Stimulated activated CD4-positive, alpha-beta T cell treated with anti-CD3 and anti-CD28 coated beads, TNF-alpha, amount 100 ng/mL, for 1 hour (primary cell): ENCODE data around the gene THADA.
"Not testable (repeated sequence)": the region's sequence is repeated elsewhere in the genome, so short reads cannot be mapped to it uniquely, and the experiment has no call there.

Experiments
- DNase-seq, 3 donors: peaks; one replicate each; pipeline ENCODE4 v3.0.0-alpha.2; 2020; ENCODE audit warnings: low read depth in 3 of 3, low spot score in 1 of 3

Gene THADA

GRCh38 chr2:43305517-43305916 lies 290.3 kb downstream of the THADA start:
- no peak for DNase-seq

DNA sequence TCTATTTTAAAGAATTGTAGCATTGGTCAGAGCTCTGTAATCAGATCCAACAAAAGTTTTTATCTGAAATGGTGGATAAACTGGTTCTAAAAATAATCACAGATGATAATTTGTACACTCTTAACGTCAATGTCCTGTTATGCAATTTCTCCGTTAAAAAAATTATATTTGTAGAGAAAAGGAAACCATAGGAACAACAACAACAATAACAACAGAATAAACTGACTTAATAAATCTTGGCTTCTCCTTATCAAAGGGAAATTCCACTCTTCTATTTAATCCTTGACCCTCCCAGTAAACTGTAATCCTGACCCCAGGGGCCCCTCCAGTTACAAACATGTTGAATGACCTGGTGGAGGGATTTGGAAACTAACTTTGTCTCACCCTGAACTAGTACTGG lies 290.8 kb downstream of the THADA start:
- no peak for DNase-seq

- no peak for DNase-seq
These were observed 291.9 kb downstream of the THADA start for GRCh38 chr2:43303889-43304288.

- DNase-seq = no peak
These were observed 292.8 kb downstream of the THADA start for GRCh38 chr2:43302961-43303494.

- DNase-seq = no peak
These were observed 293.5 kb downstream of the THADA start for GRCh38 chr2:43302182-43302960.

- DNase-seq = no peak
These were observed 294.9 kb downstream of the THADA start for GRCh38 chr2:43300781-43301583.

GRCh38 chr2:43300222-43300621 lies 295.6 kb downstream of the THADA start:
- DNase-seq = no peak

- no peak for DNase-seq
These were observed 297.3 kb downstream of the THADA start for GRCh38 chr2:43298500-43298899.

GRCh38 chr2:43297740-43298139 lies 298.1 kb downstream of the THADA start:
- DNase-seq = not testable (repeated sequence)

DNA sequence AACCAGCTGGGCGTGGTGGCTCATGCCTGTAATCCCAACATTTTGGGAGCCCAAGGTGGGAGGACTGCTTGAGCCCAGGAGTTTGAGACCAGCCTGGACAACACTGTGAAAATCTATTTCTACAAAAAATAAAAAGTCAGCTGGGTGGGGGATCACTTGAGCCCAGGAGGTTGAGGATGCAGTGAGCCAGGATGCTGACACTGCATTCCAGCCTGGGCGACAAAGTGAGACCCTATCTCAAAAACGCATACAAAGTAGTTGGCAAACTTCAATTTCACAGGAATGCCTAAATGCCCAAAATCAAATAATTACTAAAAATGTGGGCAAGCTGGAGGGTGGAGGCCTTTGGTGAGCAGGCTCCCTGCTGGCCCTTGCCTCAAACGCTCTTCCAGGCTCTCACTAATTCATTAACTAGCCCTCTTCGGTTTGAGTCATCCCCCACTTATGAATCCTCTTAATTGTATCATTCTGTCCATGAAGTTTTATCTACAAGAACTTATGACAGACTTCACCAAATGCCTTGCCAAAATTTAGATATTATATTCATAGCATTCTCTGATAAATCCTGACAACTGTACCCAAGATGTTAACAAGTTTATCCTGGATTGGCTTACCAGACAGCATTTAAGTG lies 300.8 kb downstream of the THADA start:
- DNase-seq = no peak

GRCh38 chr2:43293744-43294695 lies 301.8 kb downstream of the THADA start:
- DNase-seq = no peak

DNA sequence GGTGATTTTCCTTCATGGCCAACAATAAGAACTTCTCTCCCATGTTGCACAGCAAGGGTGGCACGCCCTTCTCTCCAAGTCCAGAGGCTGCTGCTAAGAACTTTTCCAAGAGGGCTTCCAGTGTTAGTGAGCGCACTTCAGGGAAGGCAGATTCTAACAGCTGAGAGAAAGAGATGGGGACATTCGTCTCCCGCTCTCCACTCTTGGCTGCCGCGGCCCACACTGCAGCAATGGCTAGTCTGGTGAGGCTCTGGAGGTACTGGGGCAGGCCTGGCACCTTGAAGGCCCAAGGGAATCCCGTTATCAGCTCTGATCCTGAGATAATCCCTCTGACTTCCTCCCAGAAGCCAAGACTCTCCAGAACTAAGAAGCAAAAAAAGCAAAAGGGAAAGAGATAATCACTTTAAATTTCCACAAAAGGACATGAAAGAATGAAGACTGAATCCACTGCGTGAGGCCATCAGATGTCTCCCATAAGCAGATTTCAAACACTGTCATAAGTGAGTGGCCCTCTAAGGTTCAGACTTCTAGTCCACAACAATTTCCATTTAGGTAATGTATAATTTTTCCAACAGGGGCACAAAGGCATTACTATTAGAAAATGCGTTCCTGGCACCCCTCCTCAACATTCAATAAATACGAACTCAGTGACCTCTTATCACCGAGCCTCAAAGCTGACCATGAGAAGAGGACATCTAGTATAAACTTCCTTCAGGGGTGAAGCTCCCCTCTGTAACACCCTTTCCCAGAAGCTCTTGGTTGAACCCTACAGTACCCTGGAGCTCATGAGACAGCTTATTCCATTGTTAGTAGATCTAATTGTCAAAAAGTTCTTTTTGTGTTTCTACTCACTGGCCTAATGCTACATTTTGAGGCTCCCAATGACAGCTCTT lies 302.7 kb downstream of the THADA start:
- DNase-seq = no peak

DNA sequence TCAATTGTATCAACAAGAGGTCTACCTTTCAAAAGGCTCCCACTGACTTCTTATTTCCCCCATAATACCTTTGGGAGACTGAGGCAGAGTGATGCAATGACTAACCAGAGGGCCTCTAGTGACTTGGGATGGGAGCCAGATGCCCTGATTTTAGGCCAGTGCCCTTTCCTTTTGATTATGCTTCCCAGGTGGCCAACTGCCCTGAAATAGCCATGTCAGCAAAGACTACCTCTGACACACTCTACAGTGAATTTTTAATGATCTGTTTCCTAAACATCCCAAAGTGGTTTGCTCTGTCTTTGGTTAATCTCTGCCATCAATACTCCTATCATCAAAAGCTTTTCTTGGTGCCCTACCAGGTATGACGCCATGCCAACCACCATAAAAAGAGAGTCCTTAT lies 303.5 kb downstream of the THADA start:
- DNase-seq = no peak

DNA sequence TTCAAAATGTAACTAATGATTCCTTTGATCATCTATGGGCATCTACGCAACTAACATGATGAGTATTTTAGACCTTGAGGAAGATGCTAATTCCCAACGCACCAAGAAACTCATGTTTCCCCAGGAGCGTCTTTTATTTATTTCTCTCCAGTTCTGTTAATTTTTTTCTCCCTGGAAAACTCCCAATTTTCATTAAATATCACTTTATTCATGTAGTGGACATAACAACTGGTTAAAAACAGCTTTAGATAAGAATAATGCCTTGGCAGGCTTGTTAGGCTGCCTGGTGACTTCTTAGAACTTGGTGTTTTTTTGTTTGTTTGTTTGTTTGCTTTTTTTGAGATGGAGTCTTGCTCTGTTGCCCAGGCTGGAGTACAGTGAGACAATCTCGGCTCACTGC lies 306.5 kb downstream of the THADA start:
- DNase-seq = no peak

GRCh38 chr2:43288417-43289305 lies 307.2 kb downstream of the THADA start:
- DNase-seq = no peak

- no peak for DNase-seq
These were observed 309.9 kb downstream of the THADA start for GRCh38 chr2:43285987-43286386.

- no peak for DNase-seq
These were observed 310.9 kb downstream of the THADA start for GRCh38 chr2:43284967-43285366.

DNA sequence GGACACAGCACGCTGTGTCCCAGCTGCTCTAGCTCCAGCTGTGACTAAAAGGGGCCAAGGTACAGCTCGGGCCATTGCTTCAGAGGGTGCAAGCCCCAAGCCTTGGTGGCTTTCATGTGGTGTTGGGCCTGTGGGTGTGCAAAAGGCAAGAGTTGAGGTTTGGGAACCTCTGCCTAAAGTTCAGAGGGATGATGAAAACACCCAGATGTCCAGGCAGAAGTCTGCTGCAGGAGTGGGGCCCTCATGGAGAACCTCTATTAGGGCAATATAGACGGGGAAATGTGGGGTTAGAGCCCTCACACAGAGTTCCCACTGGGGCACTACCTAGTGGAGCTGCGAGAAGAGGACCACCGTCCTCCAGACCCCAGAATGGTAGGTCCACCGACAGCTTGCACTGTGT lies 311.5 kb downstream of the THADA start:
- DNase-seq = not testable (repeated sequence)

DNA sequence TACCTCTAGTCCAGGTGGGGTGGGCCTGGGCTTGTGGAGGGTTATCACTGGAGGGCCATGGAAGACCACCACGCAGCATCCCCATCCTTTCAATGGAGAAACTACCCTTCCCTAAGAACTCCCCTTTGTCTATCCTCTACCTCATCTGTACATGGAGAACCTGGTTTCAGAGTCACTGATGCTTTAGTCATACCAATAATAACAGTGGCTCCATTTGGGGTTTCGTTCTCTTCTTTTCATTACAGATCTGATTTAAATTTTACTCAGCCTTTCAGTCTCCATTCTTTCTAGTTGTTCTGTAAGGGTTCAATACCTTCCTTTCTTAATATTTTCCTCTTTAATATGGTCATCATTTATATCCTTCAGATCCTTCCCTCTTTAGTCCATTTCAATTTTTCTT lies 314.8 kb downstream of the THADA start:
- no peak for DNase-seq
